ENCODE data around the gene PARVA.
"Not testable (repeated sequence)": the region's sequence is repeated elsewhere in the genome, so short reads cannot be mapped to it uniquely, and the experiment has no call there.

Gene PARVA

DNA sequence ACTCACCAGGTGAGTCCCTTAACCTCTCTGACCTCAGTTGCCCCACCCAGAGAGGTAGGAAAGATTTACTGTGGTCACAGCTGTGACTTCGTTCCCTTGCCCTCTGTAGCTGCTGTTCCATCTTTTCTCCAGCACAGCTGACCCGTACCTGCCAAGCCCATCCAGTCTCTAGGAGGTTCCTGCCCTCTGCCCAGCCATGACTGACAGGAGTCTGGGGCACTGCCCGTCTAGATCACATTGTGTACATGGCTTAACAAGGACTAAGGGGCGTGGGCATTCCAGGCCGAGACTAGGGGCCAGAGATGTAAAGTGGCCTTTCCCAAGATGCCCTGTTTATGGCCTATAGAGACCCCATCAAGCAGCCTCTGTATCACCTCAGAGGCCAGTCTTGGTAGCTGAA, 132.0 kb downstream of the PARVA start:
- Histone ChIP-seq H3K4me1 (ENCODE audit: control insufficient read depth, insufficient read depth, low read length, unreplicated experiment) (peaks cover 21% of the 10 kb centered on the region), H3K27ac (ENCODE audit: low read depth, low read length) (no peak overlapping the region), H3K27me3 (ENCODE audit: insufficient read depth, low read length) (no peaks in the 10 kb centered on the region), H3K4me3 (ENCODE audit: low read depth, low read length) (no peak overlapping the region), H3K79me2 (ENCODE audit: control insufficient read depth, insufficient read depth, low read length, unreplicated experiment) (no peaks in the 10 kb centered on the region), H3K36me3 (ENCODE audit: insufficient read depth, low read length) (peaks cover 2% of the 10 kb centered on the region), H2AFZ (ENCODE audit: low read length, unreplicated experiment) (no peak overlapping the region)

DNA sequence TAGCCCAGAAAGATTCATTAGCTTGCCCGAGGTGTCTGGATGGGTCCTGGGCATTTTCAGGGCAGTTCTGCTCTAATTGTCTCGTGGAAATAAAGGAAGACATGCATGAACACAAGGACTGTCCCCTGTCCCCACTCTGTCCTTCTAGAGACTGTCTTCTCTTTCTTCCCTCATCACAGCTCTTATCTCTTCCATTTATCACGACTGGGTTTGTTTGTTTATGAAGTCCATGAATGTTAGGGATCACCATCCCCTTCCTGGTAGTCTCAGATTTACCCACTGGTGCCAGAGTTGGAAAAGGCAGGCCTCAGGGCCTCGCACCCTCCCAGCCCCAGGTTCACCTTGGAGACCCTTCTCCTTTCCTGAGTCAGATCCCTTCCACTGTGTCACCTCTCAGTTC, 134.8 kb downstream of the PARVA start:
- H3K79me2 ChIP-seq (ENCODE audit: control insufficient read depth, insufficient read depth, low read length, unreplicated experiment) = no peaks in the 10 kb centered on the region
- peaks cover 9% of the 10 kb centered on the region for H3K4me1 ChIP-seq (ENCODE audit: control insufficient read depth, insufficient read depth, low read length, unreplicated experiment)
- H3K36me3 ChIP-seq (ENCODE audit: insufficient read depth, low read length) = no peaks in the 10 kb centered on the region
- no peak overlapping the region for H3K27ac ChIP-seq (ENCODE audit: low read depth, low read length)
- H3K4me3 ChIP-seq (ENCODE audit: low read depth, low read length) = no peak overlapping the region
- no peak overlapping the region for H2AFZ ChIP-seq (ENCODE audit: low read length, unreplicated experiment)
- H3K27me3 ChIP-seq (ENCODE audit: insufficient read depth, low read length) = no peaks in the 10 kb centered on the region

DNA sequence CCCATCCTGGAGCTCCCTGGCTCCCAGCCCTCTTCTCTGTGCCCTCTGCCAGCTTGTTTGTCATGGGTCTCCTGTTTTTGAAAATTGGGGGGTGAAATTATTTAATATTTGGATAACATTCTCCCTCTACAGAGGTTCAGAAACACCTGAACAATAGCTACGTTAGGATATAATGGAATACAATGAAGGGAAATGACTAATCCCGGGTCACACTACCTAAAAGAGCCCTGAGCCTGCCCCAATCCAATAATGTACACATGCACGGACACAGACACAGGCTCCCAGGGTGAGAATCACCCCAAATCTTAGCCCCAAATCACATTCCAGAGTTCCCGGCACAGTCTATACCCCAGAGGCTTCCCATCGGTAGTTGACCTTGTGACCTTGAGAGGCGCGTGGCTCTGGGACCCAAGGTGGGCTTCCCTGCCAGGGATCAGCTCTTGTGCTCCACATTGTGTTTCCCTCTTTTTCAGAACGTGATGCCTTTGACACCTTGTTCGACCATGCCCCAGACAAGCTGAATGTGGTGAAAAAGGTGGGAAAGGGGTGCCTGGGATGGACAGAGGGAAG, 135.5 kb downstream of the PARVA start:
- Histone ChIP-seq H3K79me2 (ENCODE audit: control insufficient read depth, insufficient read depth, low read length, unreplicated experiment) (no peaks in the 10 kb centered on the region), H3K27me3 (ENCODE audit: insufficient read depth, low read length) (no peaks in the 10 kb centered on the region), H3K36me3 (ENCODE audit: insufficient read depth, low read length) (no peaks in the 10 kb centered on the region), H3K4me3 (ENCODE audit: low read depth, low read length) (no peak overlapping the region), H3K27ac (ENCODE audit: low read depth, low read length) (no peak overlapping the region), H2AFZ (ENCODE audit: low read length, unreplicated experiment) (no peak overlapping the region), H3K4me1 (ENCODE audit: control insufficient read depth, insufficient read depth, low read length, unreplicated experiment) (peaks cover 9% of the 10 kb centered on the region)

DNA sequence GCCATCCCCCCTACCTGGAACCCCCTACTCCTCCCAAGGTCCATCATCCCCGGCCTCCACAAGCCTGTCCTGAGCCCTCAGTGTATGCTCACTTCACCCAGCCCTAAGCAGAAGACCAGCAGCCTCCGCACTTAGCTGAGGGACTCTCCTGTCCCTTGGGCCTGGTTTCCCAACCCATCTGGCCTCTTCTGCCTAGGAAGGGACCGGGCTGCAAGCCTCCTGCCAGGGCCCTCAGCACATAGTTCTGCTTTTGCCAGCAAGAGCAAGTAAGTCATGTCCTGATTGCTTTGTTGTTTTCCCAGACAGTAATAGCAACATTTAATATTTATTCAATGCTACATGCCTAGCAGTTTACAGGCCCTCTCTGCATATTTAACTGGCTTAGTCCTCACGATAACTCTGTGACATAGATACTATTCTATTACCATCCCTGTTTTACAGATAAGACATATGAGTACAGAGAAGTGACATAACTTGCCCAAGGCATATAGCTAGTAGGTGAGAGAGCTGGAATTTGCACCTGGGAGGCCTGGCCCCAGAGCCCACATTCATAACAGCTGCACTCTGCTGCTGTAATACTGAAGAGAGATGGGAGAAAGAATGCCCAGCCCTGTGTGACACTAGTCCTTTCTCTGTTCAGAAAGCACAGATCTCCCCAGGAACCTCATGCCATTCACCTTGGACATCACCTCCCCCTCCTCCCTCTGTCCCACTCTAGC, 139.2 kb downstream of the PARVA start:
- Histone ChIP-seq H3K27ac (ENCODE audit: low read depth, low read length) (no peak overlapping the region), H3K27me3 (ENCODE audit: insufficient read depth, low read length) (no peaks in the 10 kb centered on the region), H3K4me3 (ENCODE audit: low read depth, low read length) (no peak overlapping the region), H3K79me2 (ENCODE audit: control insufficient read depth, insufficient read depth, low read length, unreplicated experiment) (no peaks in the 10 kb centered on the region), H3K36me3 (ENCODE audit: insufficient read depth, low read length) (no peaks in the 10 kb centered on the region), H3K4me1 (ENCODE audit: control insufficient read depth, insufficient read depth, low read length, unreplicated experiment) (no peaks in the 10 kb centered on the region), H2AFZ (ENCODE audit: low read length, unreplicated experiment) (no peak overlapping the region)

DNA sequence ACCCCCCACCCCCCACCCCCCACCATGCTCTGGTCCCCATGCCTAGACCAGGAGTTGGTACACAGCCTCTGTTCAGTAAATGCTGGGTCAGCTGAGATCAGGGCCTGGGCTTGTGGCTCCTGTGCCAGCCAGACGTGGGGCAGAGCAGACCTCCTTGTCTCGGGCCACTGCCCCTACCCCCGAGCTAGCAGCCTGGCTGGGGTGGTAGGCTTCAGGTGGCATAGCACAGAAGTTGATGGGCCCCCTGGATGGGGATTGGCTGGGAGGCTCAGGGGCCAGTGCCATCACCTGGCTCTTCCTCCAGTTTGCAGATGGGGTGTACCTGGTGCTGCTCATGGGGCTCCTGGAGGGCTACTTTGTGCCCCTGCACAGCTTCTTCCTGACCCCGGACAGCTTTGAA, 139.9 kb downstream of the PARVA start:
- H3K27ac ChIP-seq (ENCODE audit: low read depth, low read length) = no peak overlapping the region

DNA sequence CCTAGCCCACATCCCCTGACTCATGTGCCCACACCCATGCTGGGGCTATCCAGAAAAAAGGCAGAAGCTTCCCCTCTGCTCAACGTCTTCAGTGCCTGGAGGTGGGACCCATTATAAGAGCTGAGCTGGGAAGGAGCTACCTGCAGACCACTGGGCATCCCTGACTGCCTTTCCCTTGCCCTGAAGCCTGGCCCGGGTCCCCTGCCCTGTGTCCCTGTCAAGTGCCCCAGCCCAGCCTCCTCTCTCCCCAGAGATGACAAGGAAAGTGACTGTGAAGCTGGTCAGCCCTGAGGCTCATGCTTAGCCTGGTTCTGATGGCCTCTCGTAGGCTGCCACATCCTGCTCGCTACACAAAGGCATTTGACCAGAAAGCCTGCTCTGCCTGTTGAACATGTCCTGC, 140.4 kb downstream of the PARVA start:
- no peaks in the 10 kb centered on the region for H3K79me2 ChIP-seq (ENCODE audit: control insufficient read depth, insufficient read depth, low read length, unreplicated experiment)
- no peak overlapping the region for H3K4me3 ChIP-seq (ENCODE audit: low read depth, low read length)
- H3K4me1 ChIP-seq (ENCODE audit: control insufficient read depth, insufficient read depth, low read length, unreplicated experiment) = no peaks in the 10 kb centered on the region
- H3K36me3 ChIP-seq (ENCODE audit: insufficient read depth, low read length) = no peaks in the 10 kb centered on the region
- H3K27ac ChIP-seq (ENCODE audit: low read depth, low read length) = no peak overlapping the region
- no peak overlapping the region for H2AFZ ChIP-seq (ENCODE audit: low read length, unreplicated experiment)
- H3K27me3 ChIP-seq (ENCODE audit: insufficient read depth, low read length) = no peaks in the 10 kb centered on the region

More for the DNA sequence above, 139.9 kb downstream of the PARVA start:
- H3K36me3 ChIP-seq (ENCODE audit: insufficient read depth, low read length) = no peaks in the 10 kb centered on the region
- H3K4me3 ChIP-seq (ENCODE audit: low read depth, low read length) = no peak overlapping the region
- H3K27me3 ChIP-seq (ENCODE audit: insufficient read depth, low read length) = no peaks in the 10 kb centered on the region
- H3K4me1 ChIP-seq (ENCODE audit: control insufficient read depth, insufficient read depth, low read length, unreplicated experiment) = no peaks in the 10 kb centered on the region
- no peaks in the 10 kb centered on the region for H3K79me2 ChIP-seq (ENCODE audit: control insufficient read depth, insufficient read depth, low read length, unreplicated experiment)
- no peak overlapping the region for H2AFZ ChIP-seq (ENCODE audit: low read length, unreplicated experiment)

DNA sequence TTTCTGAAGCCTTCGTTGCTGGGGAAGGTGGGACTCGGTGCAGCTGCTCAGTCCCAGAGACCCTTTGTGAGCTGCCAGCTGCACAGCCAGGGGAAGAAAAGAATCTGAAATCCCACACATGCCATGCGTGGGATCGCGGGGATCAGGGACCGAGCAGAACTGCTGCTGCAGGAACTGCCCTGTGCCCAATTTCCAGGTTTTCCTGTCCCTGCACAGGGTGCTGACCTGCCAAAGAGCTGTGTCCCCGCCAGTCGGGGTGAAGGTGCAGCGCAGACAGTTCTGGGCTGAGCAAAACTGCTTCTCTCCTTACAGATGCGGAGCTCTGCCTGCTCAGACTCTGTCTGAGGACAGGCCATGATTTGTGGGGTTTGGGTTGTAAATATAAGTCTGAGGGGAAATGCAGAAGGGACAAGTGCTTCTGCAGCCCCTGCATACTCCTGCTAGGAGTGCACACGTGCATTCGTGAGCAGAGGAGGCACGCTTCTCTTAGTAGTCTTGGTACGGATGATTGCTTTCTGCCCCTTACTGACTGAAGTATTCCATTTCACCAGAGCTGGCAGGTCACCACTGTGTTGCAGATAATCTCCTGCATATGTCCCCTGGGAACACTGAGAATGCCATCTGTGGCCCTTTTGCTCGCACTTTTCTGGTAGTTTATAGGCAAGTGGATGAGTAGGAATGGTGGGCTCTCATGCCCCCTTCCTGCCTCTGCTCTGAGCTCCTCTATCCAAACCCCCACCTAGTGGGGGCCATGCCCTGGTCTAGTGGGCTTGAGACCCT, 141.4 kb downstream of the PARVA start:
- H3K27me3 ChIP-seq (ENCODE audit: insufficient read depth, low read length) = no peaks in the 10 kb centered on the region
- H3K4me1 ChIP-seq (ENCODE audit: control insufficient read depth, insufficient read depth, low read length, unreplicated experiment) = no peaks in the 10 kb centered on the region
- H3K27ac ChIP-seq (ENCODE audit: low read depth, low read length) = no peak overlapping the region
- H2AFZ ChIP-seq (ENCODE audit: low read length, unreplicated experiment) = no peak overlapping the region
- H3K36me3 ChIP-seq (ENCODE audit: insufficient read depth, low read length) = no peaks in the 10 kb centered on the region
- H3K79me2 ChIP-seq (ENCODE audit: control insufficient read depth, insufficient read depth, low read length, unreplicated experiment) = no peaks in the 10 kb centered on the region
- H3K4me3 ChIP-seq (ENCODE audit: low read depth, low read length) = no peak overlapping the region

DNA sequence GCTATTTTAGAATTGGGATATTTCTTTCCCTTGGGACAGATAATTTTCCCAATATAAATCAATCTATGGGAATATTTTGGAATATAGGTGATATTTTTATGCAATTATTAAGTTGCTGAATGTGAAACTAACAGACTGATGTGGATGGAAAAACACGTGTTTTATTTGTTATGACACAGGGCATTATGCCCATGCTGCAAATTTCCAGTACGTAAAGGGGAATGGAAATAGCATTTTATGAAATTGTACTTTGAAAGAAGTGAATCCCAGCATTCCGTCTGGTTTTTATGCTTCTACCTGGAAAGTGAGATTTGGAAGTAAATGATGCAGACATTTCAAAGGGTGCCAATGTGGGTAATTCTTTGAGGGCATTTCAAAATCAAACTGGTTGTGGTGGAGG, 142.7 kb downstream of the PARVA start:
- Histone ChIP-seq H3K27me3 (ENCODE audit: insufficient read depth, low read length) (no peaks in the 10 kb centered on the region), H3K27ac (ENCODE audit: low read depth, low read length) (no peak overlapping the region), H3K4me1 (ENCODE audit: control insufficient read depth, insufficient read depth, low read length, unreplicated experiment) (no peaks in the 10 kb centered on the region), H2AFZ (ENCODE audit: low read length, unreplicated experiment) (no peak overlapping the region), H3K79me2 (ENCODE audit: control insufficient read depth, insufficient read depth, low read length, unreplicated experiment) (no peaks in the 10 kb centered on the region), H3K4me3 (ENCODE audit: low read depth, low read length) (no peak overlapping the region), H3K36me3 (ENCODE audit: insufficient read depth, low read length) (no peaks in the 10 kb centered on the region)

DNA sequence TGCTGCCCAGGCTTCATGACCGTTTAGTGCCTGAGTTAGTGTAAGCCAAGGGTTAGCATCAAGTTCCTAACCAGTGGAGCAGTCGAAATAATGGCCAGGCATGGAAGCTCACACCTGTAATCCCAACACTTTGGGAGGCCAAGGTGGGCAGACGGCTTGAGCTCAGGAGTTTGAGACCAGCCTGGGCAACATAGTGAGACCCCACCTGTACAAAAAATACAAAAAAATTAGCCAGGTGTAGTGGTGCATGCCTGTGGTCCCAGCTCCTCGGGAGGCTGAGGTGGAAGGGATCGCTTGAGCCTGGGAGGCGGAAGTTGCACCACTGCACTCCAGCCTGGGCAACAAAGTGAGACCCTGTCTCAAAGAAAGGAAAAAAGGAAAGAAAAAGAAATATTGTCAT, 143.2 kb downstream of the PARVA start:
- H3K27me3 ChIP-seq (ENCODE audit: insufficient read depth, low read length); H3K27ac ChIP-seq (ENCODE audit: low read depth, low read length); H3K79me2 ChIP-seq (ENCODE audit: control insufficient read depth, insufficient read depth, low read length, unreplicated experiment); H3K4me3 ChIP-seq (ENCODE audit: low read depth, low read length); H3K36me3 ChIP-seq (ENCODE audit: insufficient read depth, low read length); H3K4me1 ChIP-seq (ENCODE audit: control insufficient read depth, insufficient read depth, low read length, unreplicated experiment); H2AFZ ChIP-seq (ENCODE audit: low read length, unreplicated experiment): not testable (repeated sequence)

DNA sequence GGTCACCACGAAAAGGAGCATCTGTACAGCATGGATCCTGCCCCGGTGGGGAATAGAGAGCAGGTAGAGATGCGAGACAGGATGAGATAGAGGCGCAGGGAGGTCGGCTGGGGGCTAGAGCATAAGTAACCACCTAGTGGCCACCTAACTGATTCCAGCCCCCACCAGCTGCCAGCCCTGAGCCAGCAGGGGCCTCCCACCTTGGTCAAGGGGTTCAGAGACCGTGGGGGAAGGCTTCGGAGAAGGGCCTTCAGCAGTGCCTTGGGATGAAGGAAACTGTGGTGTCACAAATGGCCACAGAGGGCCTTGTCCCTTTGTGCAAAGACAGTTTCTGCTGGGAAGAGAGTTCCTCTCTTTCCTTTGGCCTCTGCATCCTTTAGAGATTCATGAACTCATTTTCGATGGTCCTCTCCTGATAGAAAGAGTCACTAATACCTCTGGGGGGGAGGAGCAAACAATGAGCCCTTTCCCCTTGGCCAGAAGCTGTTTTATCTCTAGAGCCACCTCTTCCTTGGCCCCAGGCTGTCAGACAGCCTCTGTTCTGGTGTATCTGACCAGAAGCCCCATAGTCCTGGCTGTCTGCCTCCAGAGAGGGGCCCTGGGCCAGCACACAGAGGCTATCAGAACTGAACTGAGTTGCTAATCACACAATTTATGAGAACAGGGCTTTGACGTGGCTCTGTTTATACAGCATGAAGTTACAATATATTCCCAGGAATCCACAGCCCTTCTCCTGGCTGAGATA, 146.0 kb downstream of the PARVA start:
- H3K36me3 ChIP-seq (ENCODE audit: insufficient read depth, low read length) = 0 out of 2 replicates have a peak, but pooled peaks cover under 1% of the 10 kb centered on the region
- H2AFZ ChIP-seq (ENCODE audit: low read length, unreplicated experiment) = no peak overlapping the region
- H3K27me3 ChIP-seq (ENCODE audit: insufficient read depth, low read length) = no peaks in the 10 kb centered on the region
- H3K79me2 ChIP-seq (ENCODE audit: control insufficient read depth, insufficient read depth, low read length, unreplicated experiment) = no peaks in the 10 kb centered on the region
- peaks cover 10% of the 10 kb centered on the region for H3K4me1 ChIP-seq (ENCODE audit: control insufficient read depth, insufficient read depth, low read length, unreplicated experiment)
- no peak overlapping the region for H3K27ac ChIP-seq (ENCODE audit: low read depth, low read length)
- H3K4me3 ChIP-seq (ENCODE audit: low read depth, low read length) = no peak overlapping the region

Measured in ACC112 (cell line).